ENCODE results near the gene SIRPA. TPM values are rescaled to one million over a fixed set of nuclear protein-coding genes. Genes with fewer than 3 reads are reported as not detected.

Gene SIRPA
- total RNA-seq, 2 donors from 2014 or later, result 20.3 to 31.0 TPM

DNA sequence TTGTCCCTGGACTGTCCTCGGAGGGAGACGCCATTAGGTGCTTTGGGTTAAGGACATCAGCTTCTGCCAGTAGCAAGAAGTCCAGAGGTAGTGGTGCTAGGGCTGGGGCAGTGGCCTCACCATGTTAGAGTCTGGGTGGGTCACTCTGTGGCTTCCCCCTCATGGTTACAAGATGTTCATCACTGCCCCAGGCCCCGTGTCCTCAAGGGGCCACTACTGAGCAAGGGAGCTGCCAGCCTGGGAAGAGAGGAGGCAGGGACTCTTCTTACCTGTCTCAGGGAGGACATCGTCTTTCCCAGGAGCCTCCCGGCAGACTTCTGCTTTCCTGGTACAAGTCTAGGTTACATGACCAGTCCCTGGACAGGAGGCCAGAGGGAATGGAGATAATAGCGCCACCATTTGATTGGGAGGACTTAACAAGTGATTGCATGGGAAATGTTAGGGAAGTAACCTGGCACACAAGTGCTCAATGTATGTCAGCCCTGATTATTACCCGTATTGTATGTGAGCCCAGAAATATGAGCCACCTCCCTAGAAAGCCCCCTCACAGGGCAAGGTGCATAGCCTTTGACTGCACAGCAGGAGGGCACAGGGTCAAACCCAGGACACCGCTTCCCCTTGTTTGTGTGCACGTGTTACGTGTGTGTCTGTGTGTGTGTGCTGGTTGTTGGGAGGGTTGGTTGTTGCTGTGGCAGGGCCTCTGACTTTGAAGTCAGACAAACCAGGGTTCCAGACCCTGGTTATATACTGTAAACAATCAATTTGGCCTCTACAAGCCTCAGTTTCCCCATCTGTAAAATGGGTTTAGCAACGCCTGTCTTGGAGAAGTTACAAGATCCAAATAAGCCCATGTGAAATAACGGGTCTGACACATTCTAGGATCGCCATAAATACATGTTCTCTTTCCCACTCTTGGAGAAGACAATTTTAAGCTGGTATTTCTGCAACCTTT, 30.0 kb downstream of the SIRPA start:
- Histone ChIP-seq H3K9me3 (no peaks in the 10 kb centered on the region), H3K36me3 (no peaks in the 10 kb centered on the region), H3K27me3 (replicated peaks; ENCODE audit: insufficient read depth) (no peaks in the 10 kb centered on the region), H3K4me3 (no peak overlapping the region), H3K27ac (no peak overlapping the region), H3K4me1 (replicated peaks) (no peaks in the 10 kb centered on the region)
- no peak for DNase-seq (ENCODE audit: low spot score)
- 89% methylated on average over 13 of the region's 13 CpGs for WGBS
- intact Hi-C loops (cut with DNase I), result no loop called here
- TF ChIP-seq POLR2AphosphoS5 (IDR thresholded peaks at IDR 0.05) (no peak), POLR2A (IDR thresholded peaks at IDR 0.05) (no peak)
- TF ChIP-seq, protein P1, sequence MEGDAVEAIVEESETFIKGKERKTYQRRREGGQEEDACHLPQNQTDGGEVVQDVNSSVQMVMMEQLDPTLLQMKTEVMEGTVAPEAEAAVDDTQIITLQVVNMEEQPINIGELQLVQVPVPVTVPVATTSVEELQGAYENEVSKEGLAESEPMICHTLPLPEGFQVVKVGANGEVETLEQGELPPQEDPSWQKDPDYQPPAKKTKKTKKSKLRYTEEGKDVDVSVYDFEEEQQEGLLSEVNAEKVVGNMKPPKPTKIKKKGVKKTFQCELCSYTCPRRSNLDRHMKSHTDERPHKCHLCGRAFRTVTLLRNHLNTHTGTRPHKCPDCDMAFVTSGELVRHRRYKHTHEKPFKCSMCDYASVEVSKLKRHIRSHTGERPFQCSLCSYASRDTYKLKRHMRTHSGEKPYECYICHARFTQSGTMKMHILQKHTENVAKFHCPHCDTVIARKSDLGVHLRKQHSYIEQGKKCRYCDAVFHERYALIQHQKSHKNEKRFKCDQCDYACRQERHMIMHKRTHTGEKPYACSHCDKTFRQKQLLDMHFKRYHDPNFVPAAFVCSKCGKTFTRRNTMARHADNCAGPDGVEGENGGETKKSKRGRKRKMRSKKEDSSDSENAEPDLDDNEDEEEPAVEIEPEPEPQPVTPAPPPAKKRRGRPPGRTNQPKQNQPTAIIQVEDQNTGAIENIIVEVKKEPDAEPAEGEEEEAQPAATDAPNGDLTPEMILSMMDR (IDR thresholded peaks at IDR 0.05), result no peak

- Histone ChIP-seq H3K4me1 (replicated peaks) (no peaks in the 10 kb centered on the region), H3K27ac (no peak overlapping the region), H3K4me3 (no peak overlapping the region), H3K27me3 (replicated peaks; ENCODE audit: insufficient read depth) (no peaks in the 10 kb centered on the region), H3K9me3 (no peaks in the 10 kb centered on the region), H3K36me3 (no peaks in the 10 kb centered on the region)
- intact Hi-C loops (cut with DNase I), result no loop called here
- no peak for DNase-seq (ENCODE audit: low spot score)
- TF ChIP-seq, protein P1 (IDR thresholded peaks at IDR 0.05), result no peak
- TF ChIP-seq POLR2A (IDR thresholded peaks at IDR 0.05), result no peak
- TF ChIP-seq POLR2AphosphoS5 (IDR thresholded peaks at IDR 0.05), result no peak
- WGBS, result 56% methylated on average over 5 of the region's 5 CpGs
These were observed 31.0 kb downstream of the SIRPA start for GRCh38 chr20:1926237-1926636.

GRCh38 chr20:1927217-1927616, 32.0 kb downstream of the SIRPA start:
- no peak for DNase-seq (ENCODE audit: low spot score)
- H3K36me3 ChIP-seq, result no peaks in the 10 kb centered on the region
- TF ChIP-seq POLR2A (IDR thresholded peaks at IDR 0.05) (no peak), POLR2AphosphoS5 (IDR thresholded peaks at IDR 0.05) (no peak)
- TF ChIP-seq, protein P1 (IDR thresholded peaks at IDR 0.05), result no peak
- WGBS, result 83% methylated on average over 8 of the region's 8 CpGs
- no peak overlapping the region for H3K27ac ChIP-seq
- H3K4me3 ChIP-seq, result no peak overlapping the region
- H3K4me1 ChIP-seq (replicated peaks), result no peaks in the 10 kb centered on the region
- H3K27me3 ChIP-seq (replicated peaks; ENCODE audit: insufficient read depth), result no peaks in the 10 kb centered on the region
- H3K9me3 ChIP-seq, result no peaks in the 10 kb centered on the region
- intact Hi-C loops (cut with DNase I), result no loop called here

GRCh38 chr20:1928154-1928553, 32.9 kb downstream of the SIRPA start:
- H3K27me3 ChIP-seq (replicated peaks; ENCODE audit: insufficient read depth), result no peaks in the 10 kb centered on the region
- H3K36me3 ChIP-seq, result no peaks in the 10 kb centered on the region
- no peaks in the 10 kb centered on the region for H3K4me1 ChIP-seq (replicated peaks)
- no peak overlapping the region for H3K4me3 ChIP-seq
- no peak for DNase-seq (ENCODE audit: low spot score)
- WGBS, result 91% methylated on average over 10 of the region's 10 CpGs
- intact Hi-C loops (cut with DNase I), result no loop called here
- H3K9me3 ChIP-seq, result no peaks in the 10 kb centered on the region
- TF ChIP-seq, protein P1 (IDR thresholded peaks at IDR 0.05), result no peak
- no peak for TF ChIP-seq POLR2A (IDR thresholded peaks at IDR 0.05)
- no peak for TF ChIP-seq POLR2AphosphoS5 (IDR thresholded peaks at IDR 0.05)
- H3K27ac ChIP-seq, result no peak overlapping the region

GRCh38 chr20:1928782-1929181, 33.6 kb downstream of the SIRPA start:
- 88% methylated on average over 7 of the region's 7 CpGs for WGBS
- Histone ChIP-seq H3K4me1 (replicated peaks) (no peaks in the 10 kb centered on the region), H3K27me3 (replicated peaks; ENCODE audit: insufficient read depth) (no peaks in the 10 kb centered on the region), H3K4me3 (no peak overlapping the region), H3K36me3 (no peaks in the 10 kb centered on the region), H3K27ac (no peak overlapping the region), H3K9me3 (no peaks in the 10 kb centered on the region)
- intact Hi-C loops (cut with DNase I), result no loop called here
- no peak for DNase-seq (ENCODE audit: low spot score)
- TF ChIP-seq, protein P1 (IDR thresholded peaks at IDR 0.05), result no peak
- no peak for TF ChIP-seq POLR2A (IDR thresholded peaks at IDR 0.05)
- no peak for TF ChIP-seq POLR2AphosphoS5 (IDR thresholded peaks at IDR 0.05)
